Keratinocyte (primary cell): Measurements from ENCODE around the gene KCNJ6. TPM values are rescaled to one million over a fixed set of nuclear protein-coding genes. Genes with fewer than 3 reads are reported as not detected.
"Not testable (repeated sequence)": the region's sequence is repeated elsewhere in the genome, so short reads cannot be mapped to it uniquely, and the experiment has no call there.

Experiments
- DNase-seq: peaks from one replicate; pipeline ENCODE4 v3.0.0-alpha.2; 2011; ENCODE audit warnings: low read depth, missing footprints, low spot score
- FAIRE-seq: peaks from 2 replicates; lab custom pipeline; 2011; peaks lifted over from hg19 to GRCh38; lab: Jason Lieb, UNC
- H2AFZ ChIP-seq: 2 replicates; pipeline ENCODE4 v1.6.0; 2012; ENCODE audit warnings: low read length, control low read depth, inconsistent platforms; ENCODE audit not compliant: control insufficient read depth
- H3K27ac ChIP-seq: 2 replicates; pipeline ENCODE4 v1.5.1; 2011; ENCODE audit warnings: low read length; ENCODE audit not compliant: control insufficient read depth, insufficient read depth
- H3K27me3 ChIP-seq: 3 replicates; pipeline ENCODE4 v1.6.0; 2011; ENCODE audit warnings: low read length; ENCODE audit not compliant: control insufficient read depth, insufficient read depth; ENCODE audit errors: extremely low read depth
- H3K36me3 ChIP-seq, 2 experiments: 2 replicates in 1 of 2; 3 replicates in 1 of 2; pipeline ENCODE4 v1.5.1; 2011; ENCODE audit warnings: low read length in 2 of 2, mild to moderate bottlenecking in 1 of 2; ENCODE audit not compliant: control insufficient read depth in 2 of 2, insufficient read depth in 2 of 2; ENCODE audit errors: extremely low read depth in 1 of 2
- H3K4me1 ChIP-seq: 3 replicates; pipeline ENCODE4 v1.5.1; 2011; ENCODE audit warnings: low read length; ENCODE audit not compliant: control insufficient read depth, insufficient read depth; ENCODE audit errors: extremely low read depth
- H3K4me2 ChIP-seq: 3 replicates; pipeline ENCODE4 v1.6.0; 2011; ENCODE audit warnings: low read depth, low read length; ENCODE audit not compliant: control insufficient read depth, insufficient read depth; ENCODE audit errors: extremely low read depth
- H3K4me3 ChIP-seq, 3 experiments: fragments of 200-600 bp in 1 of 3; sonication (generic) in 1 of 3; 2 replicates in 2 of 3; 3 replicates in 1 of 3; pipeline ENCODE4 v1.5.1; 2011 to 2016; ENCODE audit warnings: low read length in 3 of 3, mild to moderate bottlenecking in 3 of 3, control low read depth in 2 of 3, inconsistent platforms in 1 of 3, low read depth in 1 of 3, mixed read lengths in 1 of 3, mixed run types in 1 of 3, moderate library complexity in 1 of 3; ENCODE audit not compliant: control insufficient read depth in 2 of 3, insufficient read depth in 2 of 3; ENCODE audit errors: extremely low read depth in 1 of 3
- H3K79me2 ChIP-seq: 2 replicates; pipeline ENCODE4 v1.6.0; 2012; ENCODE audit warnings: low read length; ENCODE audit not compliant: control insufficient read depth, insufficient read depth
- H3K9ac ChIP-seq: 3 replicates; pipeline ENCODE4 v1.6.0; 2011; ENCODE audit warnings: low read length; ENCODE audit not compliant: control insufficient read depth, insufficient read depth; ENCODE audit errors: extremely low read depth
- H3K9me1 ChIP-seq: 3 replicates; pipeline ENCODE4 v1.6.0; 2011; ENCODE audit warnings: low read length; ENCODE audit not compliant: control insufficient read depth, insufficient read depth; ENCODE audit errors: extremely low read depth
- H3K9me3 ChIP-seq: 2 replicates; pipeline ENCODE4 v1.5.1; 2012; ENCODE audit warnings: low read depth, low read length; ENCODE audit not compliant: control insufficient read depth
- H4K20me1 ChIP-seq: 3 replicates; pipeline ENCODE4 v1.6.0; 2011; ENCODE audit warnings: low read length; ENCODE audit not compliant: control insufficient read depth, insufficient read depth; ENCODE audit errors: extremely low read depth
- CTCF ChIP-seq, 3 experiments: IDR thresholded peaks in 1 of 3; conservative IDR thresholded peaks in 1 of 3; optimal IDR thresholded peaks in 1 of 3; 2 replicates in 2 of 3; 3 replicates in 1 of 3; pipeline versions ENCODE3 to v1.5.1; 2011; ENCODE audit warnings: low read length in 3 of 3, mild to moderate bottlenecking in 3 of 3, moderate library complexity in 2 of 3, control low read depth in 1 of 3, inconsistent platforms in 1 of 3; ENCODE audit not compliant: insufficient read depth in 2 of 3; ENCODE audit errors: extremely low read depth in 1 of 3
- EZH2 ChIP-seq: IDR thresholded peaks from one replicate; pipeline ENCODE4 v1.6.1; 2012; ENCODE audit warnings: inconsistent platforms, mild to moderate bottlenecking, low read length, moderate library complexity
- dilution Hi-C: fragments of 300-500 bp; cut with MboI; formaldehyde crosslinking; loops from one replicate; pipeline ENCODE4 v1.7.0; 2020; ENCODE audit warnings: low sequenced_read_pairs; ENCODE audit not compliant: extremely low pct_ligation_motif_present
- polyA plus RNA-seq, 5 experiments: library from polyadenylated mRNA; depleted of rRNA in 3 of 5; stranded (reverse) in 3 of 5; stranded (forward) in 1 of 5; unstranded in 1 of 5; fragments of >200 nt; gene quantifications; 1 replicate in 1 of 5; 2 replicates in 3 of 5; 3 replicates in 1 of 5; pipeline versions ENCODE4 v1.2.1 to v1.2.3, GENCODE V29; 2011 to 2012; ENCODE audit warnings: missing spikeins in 2 of 5, low read depth in 1 of 5, low replicate concordance in 1 of 5

Gene KCNJ6
- polyA plus RNA-seq, 1 donor (not counting 4 experiments of a cell fraction or from before 2014, with no cell fraction given): not detected

DNA sequence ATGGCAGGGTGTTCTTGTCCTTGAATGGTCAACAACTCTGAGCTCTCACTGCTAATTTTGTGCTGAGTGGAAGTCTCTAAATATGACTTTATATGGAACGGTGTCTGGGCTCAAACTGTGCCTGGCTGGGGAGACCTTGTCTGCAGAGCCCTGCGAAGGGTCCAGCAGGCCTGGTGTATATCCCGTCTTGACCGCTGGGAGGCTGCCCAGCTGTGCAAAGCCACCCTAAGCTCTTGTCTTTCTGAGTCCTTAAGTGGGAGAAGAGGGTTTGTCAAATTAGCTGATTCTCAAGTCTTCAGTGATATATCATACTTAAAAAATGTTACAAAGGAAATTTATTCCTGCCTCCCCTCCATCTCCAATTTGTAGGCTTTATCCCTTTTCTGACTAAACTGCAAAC, 198.7 kb downstream of the KCNJ6 start:
- Histone ChIP-seq H3K79me2 (no peaks in the 10 kb centered on the region), H3K9me1 (no peaks in the 10 kb centered on the region), H3K9ac (no peak overlapping the region), H2AFZ (no peak overlapping the region), H4K20me1 (no peaks in the 10 kb centered on the region), H3K27ac (no peak overlapping the region), H3K4me3 (no peak overlapping the region), H3K4me1 (no peaks in the 10 kb centered on the region), H3K9me3 (no peaks in the 10 kb centered on the region), H3K27me3 (peaks cover 3% of the 10 kb centered on the region), H3K36me3 (no peaks in the 10 kb centered on the region), H3K4me2 (no peak overlapping the region)
- FAIRE-seq (no peak), DNase-seq (no peak)
- dilution Hi-C loops: loop anchor here (25.0 kb wide), 1 partner anchor 195 kb away; the partner anchor contains the start of gene KCNJ6
- TF ChIP-seq CTCF (optimal IDR thresholded peaks at IDR 0.05 in 1 of 3, IDR thresholded peaks at IDR 0.05 in 1 of 3, conservative IDR thresholded peaks at IDR 0.05 in 1 of 3; ENCODE audit: extremely low read depth in 1 of 3, insufficient read depth in 2 of 3, low read length in 3 of 3) (no peak), EZH2 (no peak)

- not testable (repeated sequence) for FAIRE-seq, H2AFZ ChIP-seq, H3K36me3 ChIP-seq, H3K79me2 ChIP-seq, H3K4me1 ChIP-seq, H4K20me1 ChIP-seq, DNase-seq, H3K27ac ChIP-seq, H3K4me2 ChIP-seq, H3K27me3 ChIP-seq, H3K4me3 ChIP-seq, H3K9me3 ChIP-seq, H3K9ac ChIP-seq, H3K9me1 ChIP-seq
- dilution Hi-C loops: loop anchor here (25.0 kb wide), 1 partner anchor 200 kb away; the partner anchor contains the start of gene KCNJ6
Observed at GRCh38 chr21:37712569-37712934, 203.7 kb downstream of the KCNJ6 start.
